ENCODE data around the gene RTN4. TPM values are rescaled to one million over a fixed set of nuclear protein-coding genes. Genes with fewer than 3 reads are reported as not detected.

RTN4 gene
- total and polyA plus RNA-seq, 8 donors = 181 to 373 (median 200) TPM

DNA sequence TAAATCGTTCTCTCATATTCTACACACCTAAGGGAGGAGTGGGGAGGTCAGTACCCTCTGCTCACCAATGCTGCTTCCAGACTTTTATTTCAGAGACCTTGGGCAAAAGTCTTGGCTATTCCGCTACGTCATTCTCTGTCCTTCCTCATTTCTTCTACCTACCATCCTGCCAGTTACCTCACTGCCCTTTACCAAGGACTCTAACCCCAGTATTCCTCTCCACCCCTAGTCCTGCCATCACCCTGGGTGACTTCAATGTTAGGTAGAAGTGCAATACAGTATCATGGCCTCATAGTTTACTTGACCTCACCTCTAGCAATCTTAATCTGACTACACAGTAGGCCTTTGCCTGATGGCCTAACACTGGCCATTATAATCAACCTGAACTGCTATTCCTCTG, 27.8 kb downstream of the RTN4 start:
- Histone ChIP-seq H3K27me3 (no peaks in the 10 kb centered on the region), H3K36me3 (no peaks in the 10 kb centered on the region), H3K27ac (peak overlapping the region in 1 of 2 donors; percentile 49), H3K4me1 (peaks cover 12 to 93% of the 10 kb centered on the region in 2 donors), H3K4me3 (no peak overlapping the region), H3K9me3 (no peaks in the 10 kb centered on the region)
- no peak for ATAC-seq
- intact Hi-C loops (cut with DNase I) = no loop called here
- TF ChIP-seq, protein P1, sequence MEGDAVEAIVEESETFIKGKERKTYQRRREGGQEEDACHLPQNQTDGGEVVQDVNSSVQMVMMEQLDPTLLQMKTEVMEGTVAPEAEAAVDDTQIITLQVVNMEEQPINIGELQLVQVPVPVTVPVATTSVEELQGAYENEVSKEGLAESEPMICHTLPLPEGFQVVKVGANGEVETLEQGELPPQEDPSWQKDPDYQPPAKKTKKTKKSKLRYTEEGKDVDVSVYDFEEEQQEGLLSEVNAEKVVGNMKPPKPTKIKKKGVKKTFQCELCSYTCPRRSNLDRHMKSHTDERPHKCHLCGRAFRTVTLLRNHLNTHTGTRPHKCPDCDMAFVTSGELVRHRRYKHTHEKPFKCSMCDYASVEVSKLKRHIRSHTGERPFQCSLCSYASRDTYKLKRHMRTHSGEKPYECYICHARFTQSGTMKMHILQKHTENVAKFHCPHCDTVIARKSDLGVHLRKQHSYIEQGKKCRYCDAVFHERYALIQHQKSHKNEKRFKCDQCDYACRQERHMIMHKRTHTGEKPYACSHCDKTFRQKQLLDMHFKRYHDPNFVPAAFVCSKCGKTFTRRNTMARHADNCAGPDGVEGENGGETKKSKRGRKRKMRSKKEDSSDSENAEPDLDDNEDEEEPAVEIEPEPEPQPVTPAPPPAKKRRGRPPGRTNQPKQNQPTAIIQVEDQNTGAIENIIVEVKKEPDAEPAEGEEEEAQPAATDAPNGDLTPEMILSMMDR (IDR thresholded peaks at IDR 0.05) = no peak
- no peak for DNase-seq

DNA sequence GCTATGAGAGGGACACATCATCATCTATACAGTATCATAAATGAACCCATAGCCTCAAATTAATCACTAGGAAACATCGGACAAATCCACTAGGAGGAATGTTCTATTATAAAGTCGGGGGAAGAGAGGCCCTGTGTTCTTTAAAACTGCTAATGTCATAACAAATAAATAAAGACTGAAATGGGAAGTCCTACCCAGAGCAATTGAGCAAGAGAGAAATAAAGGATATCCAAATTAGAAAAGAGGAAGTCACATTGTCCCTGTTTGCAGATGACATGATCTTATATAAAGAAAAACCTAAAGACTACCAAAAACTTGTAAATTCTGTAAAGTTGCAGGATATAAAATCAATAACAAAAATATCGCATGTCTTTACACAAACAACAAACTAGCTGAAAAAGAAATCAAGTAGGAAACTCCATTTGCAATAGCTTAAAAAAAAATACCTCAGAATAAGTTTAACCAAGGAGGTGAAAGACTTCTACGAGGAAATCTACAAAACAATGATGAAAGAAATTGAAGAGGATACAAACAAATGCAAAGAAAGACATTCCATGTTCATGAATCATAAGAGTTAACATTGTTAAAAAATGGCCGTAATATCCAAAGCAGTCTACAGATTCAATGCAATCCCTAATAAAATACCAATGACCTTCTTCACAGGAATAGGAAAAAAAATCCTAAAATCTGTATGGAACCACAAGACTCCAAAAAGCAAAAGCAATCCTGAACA, 30.6 kb downstream of the RTN4 start:
- H3K4me3 ChIP-seq = no peak overlapping the region
- H3K27me3 ChIP-seq = no peaks in the 10 kb centered on the region
- H3K27ac ChIP-seq = peak overlapping the region in 1 of 2 donors; percentile 74
- no peaks in the 10 kb centered on the region for H3K9me3 ChIP-seq
- TF ChIP-seq, protein P1 (IDR thresholded peaks at IDR 0.05) = no peak
- intact Hi-C loops (cut with DNase I) = loop anchor here in 1 of 2 donors (10.0 kb wide), 1 partner anchor 145 kb away; no protein-coding TSS in a partner anchor
- H3K36me3 ChIP-seq = no peaks in the 10 kb centered on the region
- peaks cover 6 to 93% of the 10 kb centered on the region in 2 donors for H3K4me1 ChIP-seq
- ATAC-seq (no peak), DNase-seq (no peak)

DNA sequence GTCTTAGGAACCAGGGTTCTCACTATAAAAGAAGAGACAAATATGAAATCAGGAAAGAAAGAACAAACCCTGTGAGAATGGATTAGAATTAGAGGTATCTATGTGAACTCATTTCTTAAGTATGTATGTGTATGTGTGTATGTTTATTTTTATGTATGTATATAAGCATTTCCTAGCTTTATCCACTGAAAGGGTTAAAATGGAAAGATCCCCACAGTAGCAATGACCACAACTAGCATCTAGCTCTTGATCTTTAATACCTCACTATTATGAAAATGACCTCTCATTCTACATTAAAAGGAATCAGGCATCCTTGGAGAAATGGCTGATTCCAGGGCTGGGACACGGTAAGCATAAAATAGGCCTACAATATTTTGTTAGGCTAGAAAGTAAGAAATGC, 31.6 kb downstream of the RTN4 start:
- no peak overlapping the region for H3K4me3 ChIP-seq
- H3K9me3 ChIP-seq = no peaks in the 10 kb centered on the region
- H3K36me3 ChIP-seq = no peaks in the 10 kb centered on the region
- no peak for ATAC-seq
- DNase-seq = no peak
- TF ChIP-seq, protein P1 (IDR thresholded peaks at IDR 0.05) = no peak
- intact Hi-C loops (cut with DNase I) = loop anchor here in 1 of 2 donors (10.0 kb wide), 1 partner anchor 146 kb away; no protein-coding TSS in a partner anchor
- no peaks in the 10 kb centered on the region for H3K27me3 ChIP-seq
- peaks cover 6 to 95% of the 10 kb centered on the region in 2 donors for H3K4me1 ChIP-seq
- peak overlapping the region in 1 of 2 donors; percentile 74 for H3K27ac ChIP-seq

DNA sequence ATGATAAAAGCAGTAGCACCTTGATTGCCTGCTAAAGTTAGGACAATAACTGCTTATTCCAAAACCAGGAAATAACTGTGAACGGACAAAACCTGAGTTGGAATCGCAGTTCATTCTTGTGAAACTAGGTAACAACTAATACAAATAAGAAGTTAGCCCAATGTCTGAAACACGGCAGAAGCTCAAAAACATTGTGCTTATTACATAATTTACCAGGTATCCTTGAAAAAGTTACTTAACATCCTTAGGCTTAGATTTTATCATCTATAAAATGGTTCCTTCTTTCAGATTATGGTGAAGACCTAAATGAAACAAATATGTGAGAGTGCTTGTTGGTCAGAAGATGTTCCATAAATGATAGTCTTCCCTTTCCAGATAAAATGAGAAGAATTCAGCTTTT, 32.4 kb downstream of the RTN4 start:
- DNase-seq = no peak
- intact Hi-C loops (cut with DNase I) = loop anchor here in 1 of 2 donors (10.0 kb wide), 1 partner anchor 147 kb away; no protein-coding TSS in a partner anchor
- no peak overlapping the region for H3K4me3 ChIP-seq
- peak overlapping the region; percentile 13 to 74 for H3K27ac ChIP-seq
- no peaks in the 10 kb centered on the region for H3K9me3 ChIP-seq
- H3K36me3 ChIP-seq = no peaks in the 10 kb centered on the region
- TF ChIP-seq, protein P1 (IDR thresholded peaks at IDR 0.05) = no peak
- no peaks in the 10 kb centered on the region for H3K27me3 ChIP-seq
- ATAC-seq = no peak
- H3K4me1 ChIP-seq = peaks cover 9 to 95% of the 10 kb centered on the region in 2 donors

DNA sequence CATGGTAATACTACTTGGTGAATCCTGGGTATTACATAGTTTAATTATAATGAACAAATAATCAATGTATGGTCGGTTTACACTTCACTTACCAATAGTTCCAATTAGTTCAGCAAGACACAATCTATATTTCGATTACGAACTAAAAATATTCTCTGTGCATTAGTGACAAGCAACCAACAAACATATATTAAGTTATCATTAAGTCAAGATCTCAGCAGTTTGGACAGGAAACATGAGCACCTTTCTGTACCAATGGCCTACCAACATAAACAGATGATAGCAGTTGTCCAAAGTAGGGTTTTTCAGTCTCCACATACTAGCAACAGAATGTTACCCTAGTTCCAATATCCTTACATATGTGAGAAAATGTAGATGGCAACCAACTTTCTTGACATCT, 32.8 kb downstream of the RTN4 start:
- Histone ChIP-seq H3K4me1 (peaks cover 14 to 95% of the 10 kb centered on the region in 2 donors), H3K4me3 (no peak overlapping the region), H3K27me3 (no peaks in the 10 kb centered on the region), H3K36me3 (no peaks in the 10 kb centered on the region), H3K9me3 (no peaks in the 10 kb centered on the region), H3K27ac (peak overlapping the region in 1 of 2 donors; percentile 74)
- TF ChIP-seq, protein P1 (IDR thresholded peaks at IDR 0.05) = no peak
- intact Hi-C loops (cut with DNase I) = loop anchor here in 1 of 2 donors (10.0 kb wide), 1 partner anchor 147 kb away; no protein-coding TSS in a partner anchor
- ATAC-seq (no peak), DNase-seq (no peak)

All from left lung (tissue), 10 donors.